Adipocyte (in vitro differentiated cells): Measurements from ENCODE around the gene MRPS6.
A peak's percentile ranks its signal among the peaks of the same experiment; 100 is the strongest.

Experiments used
- DNase-seq: peaks from one replicate; pipeline ENCODE4 v3.0.0-alpha.2; 2015; ENCODE audit warnings: low read depth
- H3K27me3 ChIP-seq: replicated peaks from 2 replicates; pipeline ENCODE4 v1.7.0; 2013; ENCODE audit warnings: mild to moderate bottlenecking, low read length, moderate library complexity; ENCODE audit not compliant: control insufficient read depth, insufficient read depth
- H3K36me3 ChIP-seq: 2 replicates; pipeline ENCODE4 v1.7.0; 2013; ENCODE audit warnings: low read length, mild to moderate bottlenecking, moderate library complexity; ENCODE audit not compliant: control insufficient read depth, insufficient read depth, severe bottlenecking
- H3K4me1 ChIP-seq: 2 replicates; pipeline ENCODE4 v1.7.0; 2013; ENCODE audit warnings: mild to moderate bottlenecking, low read length, moderate library complexity; ENCODE audit not compliant: control insufficient read depth, insufficient read depth
- H3K4me3 ChIP-seq: 2 replicates; pipeline ENCODE4 v1.7.0; 2013; ENCODE audit warnings: mild to moderate bottlenecking, low read length, moderate library complexity
- H3K9ac ChIP-seq: 2 replicates; pipeline ENCODE4 v1.7.0; 2013; ENCODE audit warnings: mild to moderate bottlenecking, low read length, moderate library complexity
- H3K9me3 ChIP-seq: 2 replicates; pipeline ENCODE4 v1.7.0; 2013; ENCODE audit warnings: mild to moderate bottlenecking, low read length, moderate library complexity; ENCODE audit not compliant: control insufficient read depth

Gene MRPS6

GRCh38 chr21:34039678-34040382, 33.5 kb upstream of the MRPS6 start:
- H3K27me3 ChIP-seq: no peaks in the 10 kb centered on the region
- no peak overlapping the region for H3K4me3 ChIP-seq
- H3K9ac ChIP-seq: no peak overlapping the region
- H3K36me3 ChIP-seq: no peaks in the 10 kb centered on the region
- H3K9me3 ChIP-seq: no peaks in the 10 kb centered on the region
- H3K4me1 ChIP-seq: peaks cover 10% of the 10 kb centered on the region
- DNase-seq: no peak

- DNase-seq: no peak
- no peaks in the 10 kb centered on the region for H3K27me3 ChIP-seq
Observed at GRCh38 chr21:34042735-34043134, 30.6 kb upstream of the MRPS6 start.

GRCh38 chr21:34043333-34043732, 30.0 kb upstream of the MRPS6 start:
- Histone ChIP-seq H3K36me3 (no peaks in the 10 kb centered on the region), H3K27me3 (no peaks in the 10 kb centered on the region), H3K9ac (no peak overlapping the region), H3K4me3 (no peak overlapping the region), H3K4me1 (peaks cover 10% of the 10 kb centered on the region), H3K9me3 (no peaks in the 10 kb centered on the region)
- DNase-seq: no peak

More at GRCh38 chr21:34042735-34043134, 30.6 kb upstream of the MRPS6 start:
- Histone ChIP-seq H3K36me3 (no peaks in the 10 kb centered on the region), H3K9me3 (no peaks in the 10 kb centered on the region), H3K4me3 (no peak overlapping the region), H3K4me1 (peaks cover 10% of the 10 kb centered on the region), H3K9ac (no peak overlapping the region)

GRCh38 chr21:34046917-34047316, 26.5 kb upstream of the MRPS6 start:
- no peak overlapping the region for H3K4me3 ChIP-seq
- no peaks in the 10 kb centered on the region for H3K9me3 ChIP-seq
- H3K36me3 ChIP-seq: no peaks in the 10 kb centered on the region
- no peak for DNase-seq
- H3K9ac ChIP-seq: no peak overlapping the region
- no peaks in the 10 kb centered on the region for H3K27me3 ChIP-seq
- no peaks in the 10 kb centered on the region for H3K4me1 ChIP-seq

- H3K27me3 ChIP-seq: no peaks in the 10 kb centered on the region
- no peaks in the 10 kb centered on the region for H3K4me1 ChIP-seq
- H3K9me3 ChIP-seq: no peaks in the 10 kb centered on the region
- H3K4me3 ChIP-seq: no peak overlapping the region
- no peak overlapping the region for H3K9ac ChIP-seq
- DNase-seq: no peak
- no peaks in the 10 kb centered on the region for H3K36me3 ChIP-seq
Observed at GRCh38 chr21:34047835-34048234, 25.5 kb upstream of the MRPS6 start.

- no peak overlapping the region for H3K9ac ChIP-seq
- no peak for DNase-seq
- no peaks in the 10 kb centered on the region for H3K36me3 ChIP-seq
- no peaks in the 10 kb centered on the region for H3K27me3 ChIP-seq
- no peak overlapping the region for H3K4me3 ChIP-seq
- H3K4me1 ChIP-seq: no peaks in the 10 kb centered on the region
- no peaks in the 10 kb centered on the region for H3K9me3 ChIP-seq
Observed at GRCh38 chr21:34052171-34052570, 21.2 kb upstream of the MRPS6 start.

- Histone ChIP-seq H3K9me3 (no peaks in the 10 kb centered on the region), H3K4me1 (no peaks in the 10 kb centered on the region), H3K27me3 (no peaks in the 10 kb centered on the region), H3K4me3 (no peak overlapping the region), H3K36me3 (no peaks in the 10 kb centered on the region), H3K9ac (no peak overlapping the region)
- DNase-seq: no peak
Observed at GRCh38 chr21:34054259-34054658, 19.1 kb upstream of the MRPS6 start.

- H3K9me3 ChIP-seq: no peaks in the 10 kb centered on the region
- H3K4me1 ChIP-seq: no peaks in the 10 kb centered on the region
- H3K27me3 ChIP-seq: no peaks in the 10 kb centered on the region
- no peaks in the 10 kb centered on the region for H3K36me3 ChIP-seq
- H3K4me3 ChIP-seq: no peak overlapping the region
- H3K9ac ChIP-seq: no peak overlapping the region
- DNase-seq: no peak
Observed at GRCh38 chr21:34055615-34056014, 17.8 kb upstream of the MRPS6 start.

GRCh38 chr21:34061983-34062382, 11.4 kb upstream of the MRPS6 start:
- Histone ChIP-seq H3K9ac (no peak overlapping the region), H3K4me3 (no peak overlapping the region), H3K9me3 (no peaks in the 10 kb centered on the region), H3K4me1 (peaks cover 4% of the 10 kb centered on the region), H3K36me3 (no peaks in the 10 kb centered on the region), H3K27me3 (no peaks in the 10 kb centered on the region)
- no peak for DNase-seq

GRCh38 chr21:34065027-34065426, 8.4 kb upstream of the MRPS6 start:
- Histone ChIP-seq H3K27me3 (no peaks in the 10 kb centered on the region), H3K9me3 (no peaks in the 10 kb centered on the region), H3K9ac (no peak overlapping the region), H3K4me1 (peaks cover 4% of the 10 kb centered on the region), H3K4me3 (no peak overlapping the region), H3K36me3 (no peaks in the 10 kb centered on the region)
- peak; percentile 20 for DNase-seq

GRCh38 chr21:34071683-34072082, 1.7 kb upstream of the MRPS6 start:
- H3K36me3 ChIP-seq: no peaks in the 10 kb centered on the region
- no peak overlapping the region for H3K9ac ChIP-seq
- H3K27me3 ChIP-seq: no peaks in the 10 kb centered on the region
- peaks cover 28% of the 10 kb centered on the region for H3K4me1 ChIP-seq
- H3K4me3 ChIP-seq: no peak overlapping the region
- no peak for DNase-seq
- no peaks in the 10 kb centered on the region for H3K9me3 ChIP-seq
